ENCODE data around the gene BSDC1. TPM values are rescaled to one million over a fixed set of nuclear protein-coding genes. Genes with fewer than 3 reads are reported as not detected.
A peak's percentile ranks its signal among the peaks of the same experiment; 100 is the strongest.

BSDC1 gene
- total and polyA plus RNA-seq, 2 experiments from 2014 or later = 22.7 to 50.7 TPM

GRCh38 chr1:32421775-32422174 lies 27.5 kb upstream of the BSDC1 start (continued):
- TF ChIP-seq, protein P1, sequence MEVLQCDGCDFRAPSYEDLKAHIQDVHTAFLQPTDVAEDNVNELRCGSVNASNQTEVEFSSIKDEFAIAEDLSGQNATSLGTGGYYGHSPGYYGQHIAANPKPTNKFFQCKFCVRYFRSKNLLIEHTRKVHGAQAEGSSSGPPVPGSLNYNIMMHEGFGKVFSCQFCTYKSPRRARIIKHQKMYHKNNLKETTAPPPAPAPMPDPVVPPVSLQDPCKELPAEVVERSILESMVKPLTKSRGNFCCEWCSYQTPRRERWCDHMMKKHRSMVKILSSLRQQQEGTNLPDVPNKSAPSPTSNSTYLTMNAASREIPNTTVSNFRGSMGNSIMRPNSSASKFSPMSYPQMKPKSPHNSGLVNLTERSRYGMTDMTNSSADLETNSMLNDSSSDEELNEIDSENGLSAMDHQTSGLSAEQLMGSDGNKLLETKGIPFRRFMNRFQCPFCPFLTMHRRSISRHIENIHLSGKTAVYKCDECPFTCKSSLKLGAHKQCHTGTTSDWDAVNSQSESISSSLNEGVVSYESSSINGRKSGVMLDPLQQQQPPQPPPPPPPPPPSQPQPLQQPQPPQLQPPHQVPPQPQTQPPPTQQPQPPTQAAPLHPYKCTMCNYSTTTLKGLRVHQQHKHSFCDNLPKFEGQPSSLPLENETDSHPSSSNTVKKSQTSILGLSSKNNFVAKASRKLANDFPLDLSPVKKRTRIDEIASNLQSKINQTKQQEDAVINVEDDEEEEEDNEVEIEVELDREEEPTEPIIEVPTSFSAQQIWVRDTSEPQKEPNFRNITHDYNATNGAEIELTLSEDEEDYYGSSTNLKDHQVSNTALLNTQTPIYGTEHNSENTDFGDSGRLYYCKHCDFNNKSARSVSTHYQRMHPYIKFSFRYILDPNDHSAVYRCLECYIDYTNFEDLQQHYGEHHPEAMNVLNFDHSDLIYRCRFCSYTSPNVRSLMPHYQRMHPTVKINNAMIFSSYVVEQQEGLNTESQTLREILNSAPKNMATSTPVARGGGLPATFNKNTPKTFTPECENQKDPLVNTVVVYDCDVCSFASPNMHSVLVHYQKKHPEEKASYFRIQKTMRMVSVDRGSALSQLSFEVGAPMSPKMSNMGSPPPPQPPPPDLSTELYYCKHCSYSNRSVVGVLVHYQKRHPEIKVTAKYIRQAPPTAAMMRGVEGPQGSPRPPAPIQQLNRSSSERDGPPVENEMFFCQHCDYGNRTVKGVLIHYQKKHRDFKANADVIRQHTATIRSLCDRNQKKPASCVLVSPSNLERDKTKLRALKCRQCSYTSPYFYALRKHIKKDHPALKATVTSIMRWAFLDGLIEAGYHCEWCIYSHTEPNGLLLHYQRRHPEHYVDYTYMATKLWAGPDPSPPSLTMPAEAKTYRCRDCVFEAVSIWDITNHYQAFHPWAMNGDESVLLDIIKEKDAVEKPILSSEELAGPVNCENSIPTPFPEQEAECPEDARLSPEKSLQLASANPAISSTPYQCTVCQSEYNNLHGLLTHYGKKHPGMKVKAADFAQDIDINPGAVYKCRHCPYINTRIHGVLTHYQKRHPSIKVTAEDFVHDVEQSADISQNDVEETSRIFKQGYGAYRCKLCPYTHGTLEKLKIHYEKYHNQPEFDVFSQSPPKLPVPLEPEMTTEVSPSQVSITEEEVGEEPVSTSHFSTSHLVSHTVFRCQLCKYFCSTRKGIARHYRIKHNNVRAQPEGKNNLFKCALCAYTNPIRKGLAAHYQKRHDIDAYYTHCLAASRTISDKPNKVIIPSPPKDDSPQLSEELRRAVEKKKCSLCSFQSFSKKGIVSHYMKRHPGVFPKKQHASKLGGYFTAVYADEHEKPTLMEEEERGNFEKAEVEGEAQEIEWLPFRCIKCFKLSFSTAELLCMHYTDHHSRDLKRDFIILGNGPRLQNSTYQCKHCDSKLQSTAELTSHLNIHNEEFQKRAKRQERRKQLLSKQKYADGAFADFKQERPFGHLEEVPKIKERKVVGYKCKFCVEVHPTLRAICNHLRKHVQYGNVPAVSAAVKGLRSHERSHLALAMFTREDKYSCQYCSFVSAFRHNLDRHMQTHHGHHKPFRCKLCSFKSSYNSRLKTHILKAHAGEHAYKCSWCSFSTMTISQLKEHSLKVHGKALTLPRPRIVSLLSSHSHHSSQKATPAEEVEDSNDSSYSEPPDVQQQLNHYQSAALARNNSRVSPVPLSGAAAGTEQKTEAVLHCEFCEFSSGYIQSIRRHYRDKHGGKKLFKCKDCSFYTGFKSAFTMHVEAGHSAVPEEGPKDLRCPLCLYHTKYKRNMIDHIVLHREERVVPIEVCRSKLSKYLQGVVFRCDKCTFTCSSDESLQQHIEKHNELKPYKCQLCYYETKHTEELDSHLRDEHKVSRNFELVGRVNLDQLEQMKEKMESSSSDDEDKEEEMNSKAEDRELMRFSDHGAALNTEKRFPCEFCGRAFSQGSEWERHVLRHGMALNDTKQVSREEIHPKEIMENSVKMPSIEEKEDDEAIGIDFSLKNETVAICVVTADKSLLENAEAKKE (CRISPR knock-in tag; IDR thresholded peaks at IDR 0.05) = no peak
- TF ChIP-seq ZNF331 (CRISPR knock-in tag; IDR thresholded peaks at IDR 0.05; ENCODE audit: low read depth) (no peak), STAT1 (IDR thresholded peaks at IDR 0.05; ENCODE audit: unreplicated experiment) (no peak), EZH2 (IDR thresholded peaks at IDR 0.05; ENCODE audit: low read depth, unreplicated experiment) (no peak)
- TF ChIP-seq, protein P2, sequence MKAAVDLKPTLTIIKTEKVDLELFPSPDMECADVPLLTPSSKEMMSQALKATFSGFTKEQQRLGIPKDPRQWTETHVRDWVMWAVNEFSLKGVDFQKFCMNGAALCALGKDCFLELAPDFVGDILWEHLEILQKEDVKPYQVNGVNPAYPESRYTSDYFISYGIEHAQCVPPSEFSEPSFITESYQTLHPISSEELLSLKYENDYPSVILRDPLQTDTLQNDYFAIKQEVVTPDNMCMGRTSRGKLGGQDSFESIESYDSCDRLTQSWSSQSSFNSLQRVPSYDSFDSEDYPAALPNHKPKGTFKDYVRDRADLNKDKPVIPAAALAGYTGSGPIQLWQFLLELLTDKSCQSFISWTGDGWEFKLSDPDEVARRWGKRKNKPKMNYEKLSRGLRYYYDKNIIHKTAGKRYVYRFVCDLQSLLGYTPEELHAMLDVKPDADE (IDR thresholded peaks at IDR 0.05) = no peak

- no peaks in the 10 kb centered on the region for H3K9me2 ChIP-seq (ENCODE audit: insufficient read depth)
- ATAC-seq = no peak
- H3K4me2 ChIP-seq = no peak overlapping the region
- H3K4me1 ChIP-seq (ENCODE audit: insufficient read depth) = no peaks in the 10 kb centered on the region
- Mint-ChIP-seq H3K4me1 (no peaks in the 10 kb centered on the region), H3K27ac (no peak overlapping the region), H3K36me3 (ENCODE audit: low read depth) (peaks cover 51% of the 10 kb centered on the region), H3K4me3 (no peak overlapping the region), H3K27me3 (ENCODE audit: insufficient read depth, low read depth, poor library complexity) (peaks cover 10% of the 10 kb centered on the region), H3K9me3 (peaks cover 60% of the 10 kb centered on the region)
- TF ChIP-seq JUNB (IDR thresholded peaks at IDR 0.05; ENCODE audit: unreplicated experiment) = no peak
- TF ChIP-seq, protein P2 (IDR thresholded peaks at IDR 0.05) = no peak
- TF ChIP-seq POLR2AphosphoS5 (IDR thresholded peaks at IDR 0.05; ENCODE audit: low read depth) = no peak
- no peak for TF ChIP-seq ZNF331 (CRISPR knock-in tag; IDR thresholded peaks at IDR 0.05; ENCODE audit: low read depth)
- no peak for TF ChIP-seq REST (IDR thresholded peaks at IDR 0.05; ENCODE audit: unreplicated experiment)
- TF ChIP-seq, protein P3, sequence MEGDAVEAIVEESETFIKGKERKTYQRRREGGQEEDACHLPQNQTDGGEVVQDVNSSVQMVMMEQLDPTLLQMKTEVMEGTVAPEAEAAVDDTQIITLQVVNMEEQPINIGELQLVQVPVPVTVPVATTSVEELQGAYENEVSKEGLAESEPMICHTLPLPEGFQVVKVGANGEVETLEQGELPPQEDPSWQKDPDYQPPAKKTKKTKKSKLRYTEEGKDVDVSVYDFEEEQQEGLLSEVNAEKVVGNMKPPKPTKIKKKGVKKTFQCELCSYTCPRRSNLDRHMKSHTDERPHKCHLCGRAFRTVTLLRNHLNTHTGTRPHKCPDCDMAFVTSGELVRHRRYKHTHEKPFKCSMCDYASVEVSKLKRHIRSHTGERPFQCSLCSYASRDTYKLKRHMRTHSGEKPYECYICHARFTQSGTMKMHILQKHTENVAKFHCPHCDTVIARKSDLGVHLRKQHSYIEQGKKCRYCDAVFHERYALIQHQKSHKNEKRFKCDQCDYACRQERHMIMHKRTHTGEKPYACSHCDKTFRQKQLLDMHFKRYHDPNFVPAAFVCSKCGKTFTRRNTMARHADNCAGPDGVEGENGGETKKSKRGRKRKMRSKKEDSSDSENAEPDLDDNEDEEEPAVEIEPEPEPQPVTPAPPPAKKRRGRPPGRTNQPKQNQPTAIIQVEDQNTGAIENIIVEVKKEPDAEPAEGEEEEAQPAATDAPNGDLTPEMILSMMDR (conservative IDR thresholded peaks at IDR 0.05; ENCODE audit: low read depth in 2 of 2) = peak in 1 of 2 experiments; percentile 7; a peak in 1 of 4 replicates
- no peak overlapping the region for H3K27ac ChIP-seq (ENCODE audit: low read depth)
- H3K79me2 ChIP-seq (replicated peaks; ENCODE audit: insufficient read depth) = no peaks in the 10 kb centered on the region
- H4K20me1 ChIP-seq (replicated peaks; ENCODE audit: insufficient read depth) = no peaks in the 10 kb centered on the region
- no peak overlapping the region for H3K4me3 ChIP-seq
- H3F3A ChIP-seq (replicated peaks; ENCODE audit: low read depth) = 0 out of 2 replicates have a peak, but pooled peaks cover 4% of the 10 kb centered on the region
- H3K27me3 ChIP-seq (ENCODE audit: insufficient read depth) = no peaks in the 10 kb centered on the region
- peak; percentile 15 for DNase-seq (ENCODE audit: low spot score)
- H2AFZ ChIP-seq = no peak overlapping the region
- H3K36me3 ChIP-seq (ENCODE audit: insufficient read depth) = peaks cover 4% of the 10 kb centered on the region; the same call in 1 of the 2 replicates
These were observed 20.1 kb upstream of the BSDC1 start for GRCh38 chr1:32414186-32414886.

Data from GM23338 (cell line).